ENCODE data around the gene FAM118A. TPM values are rescaled to one million over a fixed set of nuclear protein-coding genes. Genes with fewer than 3 reads are reported as not detected.

FAM118A gene
- total and polyA plus RNA-seq, 2 of the 8 experiments (the other 6 are each of a cell fraction or from before 2014, with no cell fraction given), result 8.5 to 18.6 TPM

DNA sequence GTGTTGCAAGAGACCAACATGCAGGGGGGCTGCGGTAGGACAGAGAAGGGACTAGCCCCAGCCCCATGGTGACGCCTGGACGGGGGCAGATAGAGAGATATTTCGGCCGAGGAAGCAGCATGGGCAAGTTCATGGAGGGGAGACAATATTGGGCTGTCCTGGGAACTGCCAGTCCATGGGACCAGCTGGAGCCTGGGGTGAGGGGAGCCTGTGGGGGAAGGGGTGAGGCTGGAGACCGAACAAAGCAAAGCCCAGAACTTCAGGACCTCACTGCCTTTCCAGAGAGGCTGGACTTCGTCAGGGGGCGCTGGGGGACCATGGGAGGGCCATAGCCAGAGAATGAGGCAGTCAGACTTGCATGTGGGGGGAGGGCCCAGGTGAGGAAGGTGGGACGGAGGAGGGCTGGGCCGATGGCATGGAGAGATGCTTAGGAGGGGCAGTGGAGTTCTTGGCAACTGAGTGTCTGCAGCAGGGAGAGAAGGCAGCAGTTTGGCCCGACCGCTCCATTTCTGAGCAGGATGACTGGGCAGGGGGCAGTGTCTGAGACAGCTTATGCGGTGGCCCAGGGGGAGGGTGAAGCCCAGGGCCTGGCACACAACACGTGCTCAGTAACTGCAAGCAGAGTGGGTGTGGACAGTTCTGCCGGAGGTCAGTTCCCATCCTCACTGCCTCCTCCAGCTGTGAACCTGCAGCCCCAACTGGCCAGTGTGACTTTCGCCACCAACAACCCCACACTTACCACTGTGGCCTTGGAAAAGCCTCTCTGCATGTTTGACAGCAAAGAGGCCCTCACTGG is 24.3 kb upstream of the FAM118A start:
- peaks cover 9% of the 10 kb centered on the region for H3K23me2 ChIP-seq (ENCODE audit: low read depth, low read length)
- no peak overlapping the region for H2AK5ac ChIP-seq (ENCODE audit: low read depth, low read length)
- peak overlapping the region; percentile 43 to 69 (median 60) for H3K4me3 ChIP-seq (ENCODE audit: extremely low read depth in 1 of 4, insufficient read depth in 2 of 4, low read depth in 3 of 4, low read length in 4 of 4)
- peak overlapping the region; percentile 49 for H3K4ac ChIP-seq (replicated peaks; ENCODE audit: insufficient read length, low read depth, low read length)
- no peak overlapping the region for H2BK120ac ChIP-seq (replicated peaks; ENCODE audit: low read depth, low read length)
- peaks cover 2% of the 10 kb centered on the region; the same call in 1 of the 2 replicates for H3K79me1 ChIP-seq (ENCODE audit: low read depth, low read length)
- DNase-seq (ENCODE audit: low read depth in 1 of 2, low spot score in 2 of 2) (peak in 1 of 2 experiments; percentile 73), FAIRE-seq (no peak)
- no peaks in the 10 kb centered on the region for H3K9me3 ChIP-seq (ENCODE audit: insufficient read depth in 2 of 2, low read depth in 1 of 2, low read length in 1 of 2)
- H4K20me1 ChIP-seq (replicated peaks in 1 of 2; ENCODE audit: control insufficient read depth in 1 of 2, insufficient read depth in 2 of 2, low read length in 2 of 2), result peaks cover 0 to 2% of the 10 kb centered on the region in 2 experiments
- H3K36me3 ChIP-seq (ENCODE audit: control insufficient read depth in 2 of 4, insufficient read depth in 4 of 4, low read length in 3 of 4), result no peaks in the 10 kb centered on the region
- no peak overlapping the region for H3K27ac ChIP-seq (ENCODE audit: low read depth, low read length)
- H3K18ac ChIP-seq (ENCODE audit: extremely low read depth, low read length), result peak overlapping the region; percentile 85; the same call in 1 of the 2 replicates
- H3K14ac ChIP-seq (ENCODE audit: insufficient read length), result no peak overlapping the region
- H3K79me2 ChIP-seq (ENCODE audit: control insufficient read depth in 1 of 2, insufficient read depth in 2 of 2, low read length in 2 of 2), result no peaks in the 10 kb centered on the region
- no peak overlapping the region for H2BK5ac ChIP-seq (ENCODE audit: low read depth, low read length)
- H2BK20ac ChIP-seq (ENCODE audit: low read length), result no peak overlapping the region
- ChIA-PET POLR2A (ENCODE audit: partially characterized antibody) (no interaction called here), CTCF (ENCODE audit: partially characterized antibody) (interaction anchor here (0.7 to 2.2 kb wide), 9 partner anchors 9 to 151 kb away, joined by 3 to 9 read pairs (median 5); no protein-coding TSS in a partner anchor)
- no peak overlapping the region for H3K56ac ChIP-seq (replicated peaks; ENCODE audit: insufficient read length, low read depth, low read length)
- WGBS, 2 experiments (ENCODE audit: extremely low coverage in 1 of 2, insufficient coverage in 1 of 2, insufficient read length in 1 of 2, insufficient replicate concordance in 2 of 2, low coverage in 1 of 2, low lambda C conversion rate in 2 of 2, missing lambda C conversion rate in 1 of 2), result 27% methylated on average over 15 of the region's 16 CpGs; no CpG with 5 or more reads in 1 of the 2 experiments
- peaks cover 0 to 11% (median 3%) of the 10 kb centered on the region in 4 experiments; a peak in 5 of 7 replicates for H3K27me3 ChIP-seq (replicated peaks in 1 of 4; ENCODE audit: control insufficient read depth in 3 of 4, extremely low read depth in 1 of 4, insufficient read depth in 3 of 4, low read length in 3 of 4)
- H4K5ac ChIP-seq (ENCODE audit: insufficient read length, low read depth, low read length), result no peak overlapping the region
- H3K4me1 ChIP-seq (replicated peaks in 1 of 4; ENCODE audit: control insufficient read depth in 3 of 4, insufficient read depth in 4 of 4, low read length in 3 of 4), result peaks cover 0 to 19% (median 10%) of the 10 kb centered on the region in 4 experiments; a peak in 6 of 7 replicates
- no peak overlapping the region for H3K23ac ChIP-seq (ENCODE audit: insufficient read length)
- H2AFZ ChIP-seq (ENCODE audit: low read length), result peak overlapping the region; percentile 44; the same call in 1 of the 2 replicates
- peak overlapping the region; percentile 64 to 99 for H3K4me2 ChIP-seq (ENCODE audit: insufficient read depth in 1 of 2, low read depth in 2 of 2, low read length in 2 of 2)
- peak overlapping the region; percentile 0; the same call in 1 of the 2 replicates for H2BK15ac ChIP-seq (ENCODE audit: low read length)
- no peak overlapping the region for H4K91ac ChIP-seq (replicated peaks; ENCODE audit: insufficient read length, low read length)
- peak overlapping the region in 1 of 4 experiments; percentile 8; a peak in 1 of 7 replicates for H3K9ac ChIP-seq (replicated peaks in 1 of 4; ENCODE audit: extremely low read depth in 1 of 4, low read depth in 3 of 4, low read length in 3 of 4)
- peak overlapping the region; percentile 11; the same call in 1 of the 2 replicates for H4K8ac ChIP-seq (ENCODE audit: extremely low read depth, insufficient read depth, low read length)
- peak overlapping the region; percentile 62; the same call in 1 of the 2 replicates for H2BK12ac ChIP-seq (ENCODE audit: low read depth, low read length)
- no peak for TF ChIP-seq SAP30 (IDR thresholded peaks at IDR 0.05; ENCODE audit: insufficient read depth, insufficient replicate concordance, low read length)
